Measurements from ENCODE around the gene ZMIZ1.

Gene ZMIZ1

GRCh38 chr10:79319115-79319771 is 250.5 kb downstream of the ZMIZ1 start:
- TF ChIP-seq FOXP2 (optimal IDR thresholded peaks at IDR 0.05; ENCODE audit: borderline replicate concordance, extremely low read depth, extremely low read length, insufficient read depth) (no peak), POLR2AphosphoS5 (IDR thresholded peaks at IDR 0.05; ENCODE audit: low read depth, low read length) (no peak), SIN3A (IDR thresholded peaks at IDR 0.05; ENCODE audit: borderline replicate concordance, insufficient read depth, low read length) (no peak), TAF1 (IDR thresholded peaks at IDR 0.05; ENCODE audit: borderline replicate concordance, insufficient read depth, low read length) (no peak), REST (IDR thresholded peaks at IDR 0.05; ENCODE audit: insufficient read depth in 1 of 2, low read depth in 2 of 2, low read length in 2 of 2) (no peak)

- TF ChIP-seq REST (IDR thresholded peaks at IDR 0.05; ENCODE audit: insufficient read depth in 1 of 2, low read depth in 2 of 2, low read length in 2 of 2): no peak
- TF ChIP-seq FOXP2 (optimal IDR thresholded peaks at IDR 0.05; ENCODE audit: borderline replicate concordance, extremely low read depth, extremely low read length, insufficient read depth): no peak
- no peak for TF ChIP-seq SIN3A (IDR thresholded peaks at IDR 0.05; ENCODE audit: borderline replicate concordance, insufficient read depth, low read length)
- no peak for TF ChIP-seq POLR2AphosphoS5 (IDR thresholded peaks at IDR 0.05; ENCODE audit: low read depth, low read length)
- TF ChIP-seq TAF1 (IDR thresholded peaks at IDR 0.05; ENCODE audit: borderline replicate concordance, insufficient read depth, low read length): no peak
These were observed 251.6 kb downstream of the ZMIZ1 start for GRCh38 chr10:79320316-79320715.

- TF ChIP-seq REST (IDR thresholded peaks at IDR 0.05; ENCODE audit: insufficient read depth in 1 of 2, low read depth in 2 of 2, low read length in 2 of 2) (no peak), FOXP2 (optimal IDR thresholded peaks at IDR 0.05; ENCODE audit: borderline replicate concordance, extremely low read depth, extremely low read length, insufficient read depth) (no peak), POLR2AphosphoS5 (IDR thresholded peaks at IDR 0.05; ENCODE audit: low read depth, low read length) (no peak)
These were observed 252.2 kb downstream of the ZMIZ1 start for GRCh38 chr10:79320820-79321493.

GRCh38 chr10:79321494-79321882 is 252.7 kb downstream of the ZMIZ1 start:
- no peak for TF ChIP-seq POLR2AphosphoS5 (IDR thresholded peaks at IDR 0.05; ENCODE audit: low read depth, low read length)
- no peak for TF ChIP-seq TAF1 (IDR thresholded peaks at IDR 0.05; ENCODE audit: borderline replicate concordance, insufficient read depth, low read length)
- no peak for TF ChIP-seq REST (IDR thresholded peaks at IDR 0.05; ENCODE audit: insufficient read depth in 1 of 2, low read depth in 2 of 2, low read length in 2 of 2)
- no peak for TF ChIP-seq FOXP2 (optimal IDR thresholded peaks at IDR 0.05; ENCODE audit: borderline replicate concordance, extremely low read depth, extremely low read length, insufficient read depth)
- TF ChIP-seq SIN3A (IDR thresholded peaks at IDR 0.05; ENCODE audit: borderline replicate concordance, insufficient read depth, low read length): no peak
